HS-27A (cell line): Measurements from ENCODE around the gene NAGA.

ENCODE experiments used
- DNase-seq: peaks from one replicate; pipeline ENCODE4 v3.0.0-alpha.2; 2012; ENCODE audit warnings: low read depth, missing footprints

Gene NAGA

DNA sequence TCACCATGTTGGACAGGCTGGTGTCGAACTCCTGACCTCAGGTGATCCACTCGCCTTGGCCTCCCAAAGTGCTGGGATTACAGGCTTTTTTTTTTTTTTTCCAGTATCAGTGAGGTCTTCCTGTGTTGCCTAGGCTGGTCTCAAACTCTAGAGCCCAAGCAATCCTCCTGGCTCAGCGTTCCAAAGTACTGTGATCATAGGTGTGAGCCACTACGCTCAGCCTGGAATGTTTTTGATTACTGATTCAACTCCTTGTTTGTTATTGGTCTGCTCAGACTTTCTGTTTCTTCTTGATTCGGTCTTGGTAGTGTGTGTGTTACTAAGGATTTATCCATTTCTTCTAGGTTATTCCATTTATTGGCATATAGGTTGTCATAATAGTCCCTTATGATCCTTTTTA, 31.3 kb downstream of the NAGA start:
- no peak for DNase-seq

DNA sequence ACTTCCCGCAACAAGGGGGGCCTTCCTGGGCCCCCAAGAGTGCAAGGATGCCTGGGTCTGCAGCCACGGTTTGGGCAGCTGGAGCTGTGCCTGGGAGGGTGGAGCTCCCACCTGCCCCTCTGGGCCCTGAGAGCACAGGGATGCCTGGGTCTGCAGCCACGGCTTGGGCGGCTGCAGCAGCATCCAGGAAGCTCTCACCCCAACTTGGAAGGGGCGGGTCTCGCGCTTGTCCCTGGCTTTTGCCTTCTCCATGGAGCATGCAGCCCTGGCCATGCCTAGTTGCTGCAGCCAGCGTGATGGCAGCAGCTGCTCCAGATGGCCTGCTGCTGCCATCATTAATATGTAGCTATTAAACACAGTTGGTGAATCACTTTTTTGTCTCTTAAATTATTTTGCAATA, 35.4 kb downstream of the NAGA start:
- no peak for DNase-seq

DNA sequence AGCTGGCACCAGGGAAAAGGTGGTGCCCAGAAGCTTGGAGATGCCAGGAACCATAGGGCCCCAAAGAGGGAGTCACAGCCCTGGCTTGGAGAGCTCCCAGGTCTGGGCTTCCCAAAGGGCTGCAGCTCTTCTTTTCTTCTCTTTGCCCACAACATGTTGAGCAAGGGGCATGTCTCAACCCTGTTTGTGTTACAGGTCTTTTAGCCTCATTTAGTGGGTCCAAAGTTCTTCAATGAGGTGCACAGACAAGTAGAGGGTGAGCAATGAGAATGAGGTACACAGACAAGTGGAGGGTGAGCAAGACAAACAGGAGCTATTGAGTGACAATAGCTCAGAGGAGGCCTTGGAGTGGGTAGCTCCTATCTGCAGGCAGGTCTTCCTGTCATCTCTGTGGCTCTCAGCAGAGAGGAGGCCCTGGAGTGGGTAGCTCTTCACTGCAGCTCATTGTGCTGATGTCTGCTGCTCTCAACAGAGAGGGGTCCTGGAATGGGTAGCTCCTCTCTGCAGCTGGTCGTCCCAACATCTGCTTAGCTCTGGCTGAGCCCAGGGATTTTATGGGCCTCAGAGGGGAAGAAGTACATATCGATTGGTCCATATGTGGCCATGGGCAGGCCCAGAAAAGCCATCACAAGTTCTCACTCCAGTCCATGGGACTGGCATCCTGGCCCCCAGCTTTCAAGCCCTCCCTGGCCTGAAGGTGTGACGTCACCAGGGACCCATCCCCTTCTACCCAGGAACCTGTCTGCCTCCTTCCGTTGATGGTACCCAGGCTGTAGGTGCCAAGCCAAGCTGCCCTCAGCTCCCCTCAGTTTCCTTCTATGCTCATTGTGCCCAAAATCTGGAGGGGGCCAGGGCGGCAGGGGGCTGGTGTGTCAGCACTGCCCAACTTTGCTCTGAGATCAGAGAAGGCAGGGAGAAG, 37.1 kb downstream of the NAGA start:
- no peak for DNase-seq

DNA sequence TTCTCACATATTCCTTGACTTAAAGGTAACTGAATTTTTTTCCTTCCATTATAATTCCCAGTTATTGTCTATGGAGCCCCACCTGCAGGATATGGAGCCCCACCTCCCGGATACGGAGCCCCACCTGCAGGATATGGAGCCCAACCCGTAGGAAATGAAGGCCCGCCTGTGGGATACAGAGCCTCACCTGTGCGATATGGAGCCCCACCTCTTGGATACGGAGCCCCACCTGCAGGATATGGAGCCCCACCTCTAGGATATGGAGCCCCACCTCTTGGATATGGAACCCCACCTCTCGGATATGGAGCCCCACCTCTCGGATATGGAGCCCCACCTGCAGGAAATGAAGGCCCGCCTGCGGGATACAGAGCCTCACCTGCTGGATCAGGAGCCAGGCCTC, 43.9 kb downstream of the NAGA start:
- no peak for DNase-seq

DNA sequence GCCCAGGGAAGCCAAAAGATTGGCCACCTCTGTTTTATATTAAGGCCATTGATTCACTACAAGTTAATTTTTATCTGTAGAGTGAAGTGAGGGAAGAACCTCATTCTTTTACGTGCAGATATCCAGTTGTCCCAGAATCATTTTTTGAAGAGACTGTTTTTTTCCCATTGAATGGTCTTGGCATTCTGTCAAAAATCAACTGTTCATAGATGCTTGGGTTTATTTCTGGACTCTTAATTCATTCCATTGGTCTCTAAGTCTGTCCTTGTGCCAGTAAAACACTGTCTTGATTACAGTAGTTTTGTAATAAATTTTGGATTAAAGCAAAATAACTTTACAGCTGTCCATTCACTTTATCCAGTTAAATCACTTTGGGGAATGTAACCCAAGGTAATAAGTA, 45.2 kb downstream of the NAGA start:
- DNase-seq = no peak

DNA sequence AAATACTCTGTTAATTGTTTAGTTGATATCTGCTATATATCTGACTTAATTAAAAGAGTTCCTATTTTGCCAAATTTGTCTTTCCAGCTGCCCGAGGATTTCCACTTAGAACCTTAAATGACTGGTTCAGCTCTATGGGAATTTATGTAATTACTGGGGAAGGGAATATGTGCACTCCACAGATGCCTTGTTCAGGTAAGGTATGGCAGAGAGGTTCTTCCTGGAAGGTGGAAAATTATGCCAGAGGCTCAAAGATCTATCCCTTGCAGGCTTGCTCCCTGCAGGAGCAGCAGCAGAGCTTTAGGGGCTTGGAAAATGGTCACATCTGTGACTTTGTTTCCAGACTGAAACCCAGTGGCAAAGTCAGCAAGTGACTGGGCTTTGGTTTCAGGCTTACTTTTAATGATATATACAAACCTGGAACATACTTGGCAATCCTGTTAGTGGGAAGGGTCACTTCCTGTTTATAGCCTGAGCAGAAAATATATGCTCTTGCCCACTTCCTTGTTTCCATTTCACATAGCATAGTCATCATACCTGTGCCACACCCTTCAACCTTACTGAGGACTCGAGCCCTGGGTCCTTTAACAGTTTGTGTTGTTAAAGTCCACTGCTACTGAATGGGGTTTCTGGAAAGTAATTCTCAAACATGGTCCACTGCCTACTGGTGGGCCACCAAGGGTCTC, 48.3 kb downstream of the NAGA start:
- no peak for DNase-seq

DNA sequence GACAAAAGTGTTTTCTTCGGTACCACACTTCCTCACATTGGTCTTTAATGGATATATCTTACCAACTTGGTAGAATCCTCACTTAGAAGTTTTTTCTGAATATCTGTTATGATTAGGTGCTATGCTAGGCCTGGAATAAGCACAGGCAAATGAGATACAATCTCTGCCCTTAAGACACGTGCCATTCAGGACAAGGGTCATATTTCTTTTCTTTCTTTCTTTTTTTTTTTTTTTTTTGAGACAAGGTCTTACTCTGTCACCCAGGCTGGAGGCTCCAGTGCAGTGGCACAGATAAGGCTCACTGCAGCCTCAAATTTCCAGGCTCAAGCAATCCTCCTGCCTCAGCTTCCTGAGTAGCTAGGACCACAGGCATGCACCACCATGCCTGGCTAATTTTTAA, 49.0 kb downstream of the NAGA start:
- no peak for DNase-seq

DNA sequence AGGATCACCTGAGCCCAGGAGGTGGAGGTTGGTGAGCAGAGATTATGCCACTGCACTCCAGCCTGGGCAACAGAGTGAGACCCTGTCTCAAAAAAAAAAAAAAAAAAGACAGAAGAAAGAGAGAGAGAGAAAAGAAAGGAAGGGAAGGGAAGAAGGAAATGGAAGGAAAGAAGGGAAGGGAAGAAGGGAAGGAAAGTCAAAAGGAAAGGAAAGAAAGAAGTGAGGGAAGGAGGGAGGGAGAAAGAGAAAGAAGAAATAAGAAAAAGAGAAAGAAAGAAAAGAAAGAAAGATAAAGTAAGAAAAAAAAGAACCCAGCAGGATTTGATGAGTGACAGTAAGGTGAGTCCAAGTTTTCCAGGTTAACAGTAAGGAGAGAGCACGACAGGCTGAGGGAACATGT, 52.4 kb downstream of the NAGA start:
- DNase-seq = no peak

DNA sequence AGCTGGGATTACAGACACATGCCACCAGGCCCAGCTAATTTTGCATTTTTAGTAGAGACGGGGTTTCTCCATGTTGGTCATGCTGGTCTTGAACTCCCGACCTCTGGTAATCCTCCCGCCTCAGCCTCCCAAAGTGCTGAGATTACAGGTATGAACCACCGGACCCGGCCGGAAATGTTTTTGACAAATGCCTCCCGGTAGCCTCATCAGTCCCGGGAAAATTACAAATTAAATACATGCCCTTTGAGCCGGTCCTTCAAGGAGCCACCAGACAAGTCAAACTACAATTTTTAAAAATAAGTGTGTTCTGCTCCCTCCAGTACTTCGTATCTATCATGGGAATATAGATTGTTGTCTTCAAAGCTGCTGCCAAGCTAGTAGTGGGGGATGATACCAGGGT, 54.5 kb downstream of the NAGA start:
- no peak for DNase-seq

DNA sequence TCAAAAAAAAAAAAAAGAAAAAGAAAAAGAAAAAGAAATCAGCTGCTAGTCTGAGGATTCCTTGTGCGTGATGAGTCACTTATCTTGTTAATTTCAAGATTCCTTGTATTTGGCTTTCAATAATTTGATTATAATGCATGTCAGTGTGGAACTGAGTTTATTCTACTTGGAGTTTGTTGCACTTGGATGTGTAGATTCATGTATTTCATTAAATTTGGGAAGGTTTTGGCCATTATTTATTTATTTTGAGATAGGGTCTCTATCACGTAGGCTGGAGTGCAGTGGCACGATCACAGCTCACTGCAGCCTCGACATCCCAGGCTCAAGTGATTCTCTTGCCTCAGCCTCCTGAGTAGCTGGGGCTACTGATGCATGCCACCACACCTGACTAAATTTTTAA, 57.2 kb downstream of the NAGA start:
- no peak for DNase-seq

DNA sequence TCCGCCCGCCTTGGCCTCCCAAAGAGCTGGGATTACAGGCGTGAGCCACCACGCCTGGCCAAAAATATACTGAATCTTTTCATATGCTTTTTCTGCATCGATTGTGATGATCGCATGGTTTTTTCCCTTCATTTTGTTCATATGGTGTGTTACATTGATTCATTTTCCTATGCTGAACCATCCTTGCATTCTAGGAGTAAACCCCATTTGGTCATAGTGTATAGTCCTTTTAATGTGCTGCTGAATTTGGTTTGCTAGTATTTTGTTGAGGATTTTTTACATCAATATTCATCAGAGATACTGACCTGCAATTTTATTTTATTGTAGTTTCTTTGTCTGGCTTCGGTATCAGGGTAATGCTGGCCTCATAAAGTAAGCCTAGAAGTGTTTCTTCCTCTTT, 59.8 kb downstream of the NAGA start:
- DNase-seq = no peak
